ENCODE measurements around the gene NELL1.

DNA sequence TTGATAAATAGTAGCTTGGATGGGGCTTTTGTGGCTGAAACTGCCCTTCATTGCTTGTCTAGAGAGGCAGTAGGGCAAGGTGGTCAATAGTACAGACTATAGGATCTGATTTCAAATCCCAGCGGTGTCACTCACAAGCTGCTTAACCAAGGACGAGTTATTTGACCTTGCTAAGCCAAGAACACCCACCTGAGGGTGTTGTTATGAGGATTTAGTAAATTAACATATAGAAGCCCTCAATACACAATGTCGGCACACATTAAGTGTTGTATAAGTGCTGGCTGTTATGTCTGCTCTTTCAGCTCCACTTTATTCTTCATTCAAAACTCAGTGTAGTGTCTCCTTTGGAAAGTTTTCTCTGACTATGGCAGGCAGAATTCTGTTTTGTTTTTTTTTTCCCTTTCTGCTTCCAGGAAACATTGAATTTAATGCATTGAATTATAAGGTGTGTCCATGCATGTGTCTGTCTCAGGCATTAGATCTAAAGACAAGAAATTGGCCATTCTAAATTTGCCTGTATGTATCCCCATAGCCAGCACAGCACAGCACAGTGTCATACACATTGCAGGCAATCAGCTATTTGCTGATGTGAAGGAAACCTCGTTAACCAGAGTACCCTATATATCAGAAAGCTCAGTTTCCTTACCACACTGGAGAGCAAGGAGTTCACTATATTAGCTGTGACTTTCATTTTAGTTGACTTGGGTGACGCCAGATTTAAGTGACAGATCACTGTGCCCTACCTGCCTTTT lies 212.1 kb downstream of the NELL1 start:
- no peak for TF ChIP-seq CTCF (IDR thresholded peaks at IDR 0.05; ENCODE audit: low read depth, low read length, poor library complexity, severe bottlenecking)
- no peak for TF ChIP-seq EZH2phosphoT487 (IDR thresholded peaks at IDR 0.05; ENCODE audit: borderline replicate concordance, low read length)
